Measurements from ENCODE around the gene CRISPLD2. TPM values are rescaled to one million over a fixed set of nuclear protein-coding genes. Genes with fewer than 3 reads are reported as not detected.

The CRISPLD2 gene
- total RNA-seq, 2 experiments from 2014 or later, result 2.0 to 2.6 TPM

GRCh38 chr16:84905965-84906460 lies 86.2 kb downstream of the CRISPLD2 start:
- Histone ChIP-seq H3K9me3 (ENCODE audit: control insufficient read depth in 1 of 2, insufficient read depth in 1 of 2, low read length in 2 of 2) (no peaks in the 10 kb centered on the region), H3K27me3 (ENCODE audit: control insufficient read depth in 1 of 2, insufficient read depth in 2 of 2, low read length in 2 of 2) (no peaks in the 10 kb centered on the region), H3K4me3 (ENCODE audit: low read length) (no peak overlapping the region), H3K36me3 (ENCODE audit: insufficient read depth, low read length) (no peaks in the 10 kb centered on the region), H3K4me1 (ENCODE audit: insufficient read depth, low read length) (no peaks in the 10 kb centered on the region), H3K27ac (ENCODE audit: low read depth in 1 of 2, low read length in 2 of 2) (no peak overlapping the region)
- no peaks in the 10 kb centered on the region for H3K36me3 Mint-ChIP-seq (ENCODE audit: low read depth)
- ChIA-PET CTCF (no interaction called here), POLR2A (no interaction called here)
- no peak overlapping the region for H3K27ac Mint-ChIP-seq
- intact Hi-C loops (cut with DNase I, micrococcal nuclease), result no loop called here
- no peak for DNase-seq
- H3K4me3 Mint-ChIP-seq, result no peak overlapping the region
- ATAC-seq (ENCODE audit: poor library complexity), result no peak
- no peaks in the 10 kb centered on the region for H3K9me3 Mint-ChIP-seq
- no peaks in the 10 kb centered on the region for H3K27me3 Mint-ChIP-seq
- H3K4me1 Mint-ChIP-seq (ENCODE audit: low read depth), result no peaks in the 10 kb centered on the region
- TF ChIP-seq CTCF (IDR thresholded peaks at IDR 0.05), result no peak

DNA sequence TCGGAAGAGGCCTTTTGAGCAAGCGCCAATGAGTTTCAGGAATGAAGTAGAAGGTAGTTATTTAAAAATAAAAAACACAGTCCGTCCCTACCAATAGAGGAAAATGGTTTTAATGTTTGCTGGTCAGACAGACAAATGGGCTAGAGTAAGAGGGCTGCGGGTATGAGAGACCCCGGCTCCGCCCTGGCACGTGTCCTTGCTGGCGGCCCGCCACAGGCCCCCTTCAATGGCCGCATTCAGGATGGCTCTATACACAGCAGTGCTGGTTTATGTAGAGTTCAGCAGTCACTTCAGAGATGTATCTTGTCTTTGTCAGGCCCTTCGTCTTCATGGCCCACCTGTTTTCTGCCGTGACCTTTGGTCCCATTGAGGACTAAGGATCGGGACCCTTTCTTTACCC lies 87.3 kb downstream of the CRISPLD2 start:
- H3K27me3 ChIP-seq (ENCODE audit: control insufficient read depth in 1 of 2, insufficient read depth in 2 of 2, low read length in 2 of 2), result no peaks in the 10 kb centered on the region
- Mint-ChIP-seq H3K4me1 (ENCODE audit: low read depth) (no peaks in the 10 kb centered on the region), H3K36me3 (ENCODE audit: low read depth) (no peaks in the 10 kb centered on the region), H3K27me3 (peaks cover under 1% of the 10 kb centered on the region), H3K27ac (no peak overlapping the region), H3K9me3 (no peaks in the 10 kb centered on the region), H3K4me3 (no peak overlapping the region)
- ChIA-PET CTCF (no interaction called here), POLR2A (no interaction called here)
- no peaks in the 10 kb centered on the region for H3K4me1 ChIP-seq (ENCODE audit: insufficient read depth, low read length)
- H3K36me3 ChIP-seq (ENCODE audit: insufficient read depth, low read length), result no peaks in the 10 kb centered on the region
- ATAC-seq (ENCODE audit: poor library complexity) (no peak), DNase-seq (no peak)
- no peak for TF ChIP-seq CTCF (IDR thresholded peaks at IDR 0.05)
- intact Hi-C loops (cut with DNase I, micrococcal nuclease), result no loop called here
- H3K9me3 ChIP-seq (ENCODE audit: control insufficient read depth in 1 of 2, insufficient read depth in 1 of 2, low read length in 2 of 2), result no peaks in the 10 kb centered on the region
- no peak overlapping the region for H3K27ac ChIP-seq (ENCODE audit: low read depth in 1 of 2, low read length in 2 of 2)
- no peak overlapping the region for H3K4me3 ChIP-seq (ENCODE audit: low read length)

GRCh38 chr16:84907575-84907974 lies 87.8 kb downstream of the CRISPLD2 start:
- H3K27ac Mint-ChIP-seq, result no peak overlapping the region
- H3K4me1 ChIP-seq (ENCODE audit: insufficient read depth, low read length), result no peaks in the 10 kb centered on the region
- no peak for TF ChIP-seq CTCF (IDR thresholded peaks at IDR 0.05)
- H3K4me1 Mint-ChIP-seq (ENCODE audit: low read depth), result no peaks in the 10 kb centered on the region
- ChIA-PET CTCF (no interaction called here), POLR2A (no interaction called here)
- no peak overlapping the region for H3K4me3 ChIP-seq (ENCODE audit: low read length)
- intact Hi-C loops (cut with DNase I, micrococcal nuclease), result no loop called here
- ATAC-seq (ENCODE audit: poor library complexity), result no peak
- H3K9me3 Mint-ChIP-seq, result no peaks in the 10 kb centered on the region
- H3K36me3 ChIP-seq (ENCODE audit: insufficient read depth, low read length), result no peaks in the 10 kb centered on the region
- peak in 1 of 14 experiments; percentile 22 for DNase-seq
- no peaks in the 10 kb centered on the region for H3K27me3 ChIP-seq (ENCODE audit: control insufficient read depth in 1 of 2, insufficient read depth in 2 of 2, low read length in 2 of 2)
- no peak overlapping the region for H3K4me3 Mint-ChIP-seq
- H3K27me3 Mint-ChIP-seq, result peaks cover 4% of the 10 kb centered on the region
- H3K27ac ChIP-seq (ENCODE audit: low read depth in 1 of 2, low read length in 2 of 2), result no peak overlapping the region
- no peaks in the 10 kb centered on the region for H3K9me3 ChIP-seq (ENCODE audit: control insufficient read depth in 1 of 2, insufficient read depth in 1 of 2, low read length in 2 of 2)
- no peaks in the 10 kb centered on the region for H3K36me3 Mint-ChIP-seq (ENCODE audit: low read depth)
